Measurements from ENCODE around the gene FADS1. TPM values are rescaled to one million over a fixed set of nuclear protein-coding genes. Genes with fewer than 3 reads are reported as not detected.

Gene FADS1
- total and polyA plus RNA-seq, 2 of the 8 experiments (the other 6 are each of a cell fraction or from before 2014, with no cell fraction given), result 115 to 141 TPM

DNA sequence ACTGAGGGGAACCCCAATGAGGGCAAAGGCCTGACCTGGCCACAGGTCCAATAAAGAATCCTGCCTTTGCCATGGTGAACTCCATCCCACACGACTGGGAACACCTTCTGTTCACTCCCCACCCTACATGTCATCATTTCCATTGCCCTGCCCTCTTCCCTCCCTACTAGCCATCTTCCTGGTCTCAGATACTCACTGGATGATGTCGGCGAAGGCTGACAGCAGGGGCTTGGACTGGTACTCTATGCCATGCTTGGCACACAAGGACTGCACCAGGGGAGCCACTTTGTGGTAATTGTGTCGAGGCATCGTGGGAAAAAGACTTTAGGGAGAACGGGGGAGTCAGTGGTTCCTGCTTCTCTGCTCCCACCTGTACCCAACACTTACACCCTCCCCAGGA, 14.2 kb downstream of the FADS1 start:
- Histone ChIP-seq H3K27me3 (replicated peaks in 1 of 4; ENCODE audit: control insufficient read depth in 3 of 4, extremely low read depth in 1 of 4, insufficient read depth in 3 of 4, low read length in 3 of 4) (no peaks in the 10 kb centered on the region), H3K23ac (ENCODE audit: insufficient read length) (no peak overlapping the region), H3K56ac (replicated peaks; ENCODE audit: insufficient read length, low read depth, low read length) (no peak overlapping the region), H3K36me3 (ENCODE audit: control insufficient read depth in 2 of 4, insufficient read depth in 4 of 4, low read length in 3 of 4) (peaks cover 33 to 82% (median 56%) of the 10 kb centered on the region in 4 experiments), H3K14ac (ENCODE audit: insufficient read length) (no peak overlapping the region), H4K8ac (ENCODE audit: extremely low read depth, insufficient read depth, low read length) (peak overlapping the region; percentile 16; the same call in 1 of the 2 replicates), H3K9me3 (ENCODE audit: insufficient read depth in 2 of 2, low read depth in 1 of 2, low read length in 1 of 2) (no peaks in the 10 kb centered on the region), H2AK5ac (ENCODE audit: low read depth, low read length) (no peak overlapping the region), H3K79me1 (ENCODE audit: low read depth, low read length) (no peaks in the 10 kb centered on the region; the same call in 1 of the 2 replicates), H3K79me2 (ENCODE audit: control insufficient read depth in 1 of 2, insufficient read depth in 2 of 2, low read length in 2 of 2) (peaks cover 0 to 3% of the 10 kb centered on the region in 2 experiments; a peak in 2 of 4 replicates), H4K91ac (replicated peaks; ENCODE audit: insufficient read length, low read length) (no peak overlapping the region), H3K23me2 (ENCODE audit: low read depth, low read length) (no peaks in the 10 kb centered on the region), H4K20me1 (replicated peaks in 1 of 2; ENCODE audit: control insufficient read depth in 1 of 2, insufficient read depth in 2 of 2, low read length in 2 of 2) (peaks cover 4 to 9% of the 10 kb centered on the region in 2 experiments), H2BK12ac (ENCODE audit: low read depth, low read length) (no peak overlapping the region), H2BK120ac (replicated peaks; ENCODE audit: low read depth, low read length) (no peak overlapping the region), H2BK20ac (ENCODE audit: low read length) (no peak overlapping the region), H2AFZ (ENCODE audit: low read length) (no peak overlapping the region), H3K4ac (replicated peaks; ENCODE audit: insufficient read length, low read depth, low read length) (no peak overlapping the region), H2BK5ac (ENCODE audit: low read depth, low read length) (no peak overlapping the region), H3K27ac (ENCODE audit: low read depth, low read length) (no peak overlapping the region), H3K9ac (replicated peaks in 1 of 4; ENCODE audit: extremely low read depth in 1 of 4, low read depth in 3 of 4, low read length in 3 of 4) (no peak overlapping the region), H4K5ac (ENCODE audit: insufficient read length, low read depth, low read length) (no peak overlapping the region), H3K4me1 (replicated peaks in 1 of 4; ENCODE audit: control insufficient read depth in 3 of 4, insufficient read depth in 4 of 4, low read length in 3 of 4) (no peaks in the 10 kb centered on the region), H3K4me2 (ENCODE audit: insufficient read depth in 1 of 2, low read depth in 2 of 2, low read length in 2 of 2) (no peak overlapping the region), H2BK15ac (ENCODE audit: low read length) (no peak overlapping the region), H3K4me3 (ENCODE audit: extremely low read depth in 1 of 4, insufficient read depth in 2 of 4, low read depth in 3 of 4, low read length in 4 of 4) (no peak overlapping the region), H3K18ac (ENCODE audit: extremely low read depth, low read length) (no peak overlapping the region)
- WGBS, 2 experiments (ENCODE audit: extremely low coverage in 1 of 2, insufficient coverage in 1 of 2, insufficient read length in 1 of 2, insufficient replicate concordance in 2 of 2, low coverage in 1 of 2, low lambda C conversion rate in 2 of 2, missing lambda C conversion rate in 1 of 2), result 91% methylated on average over 6 of the region's 6 CpGs; no CpG with 5 or more reads in 1 of the 2 experiments
- POLR2A ChIA-PET (ENCODE audit: partially characterized antibody), result interaction anchor here (1.2 to 20.9 kb wide), 3 partner anchors 10 to 127 kb away, joined by 3 to 354 read pairs (median 64); partner anchors contain the start of genes FADS1, FEN1 and TMEM258
- DNase-seq (ENCODE audit: low read depth in 1 of 2, low spot score in 2 of 2) (no peak), FAIRE-seq (no peak)
- CTCF ChIA-PET (ENCODE audit: partially characterized antibody), result interaction anchor here (1.3 to 10.1 kb wide), 4 partner anchors 12 to 279 kb away, joined by 3 to 118 read pairs (median 5); partner anchors contain the start of gene FADS1
